Measurements from ENCODE around the gene ETV3.

DNA sequence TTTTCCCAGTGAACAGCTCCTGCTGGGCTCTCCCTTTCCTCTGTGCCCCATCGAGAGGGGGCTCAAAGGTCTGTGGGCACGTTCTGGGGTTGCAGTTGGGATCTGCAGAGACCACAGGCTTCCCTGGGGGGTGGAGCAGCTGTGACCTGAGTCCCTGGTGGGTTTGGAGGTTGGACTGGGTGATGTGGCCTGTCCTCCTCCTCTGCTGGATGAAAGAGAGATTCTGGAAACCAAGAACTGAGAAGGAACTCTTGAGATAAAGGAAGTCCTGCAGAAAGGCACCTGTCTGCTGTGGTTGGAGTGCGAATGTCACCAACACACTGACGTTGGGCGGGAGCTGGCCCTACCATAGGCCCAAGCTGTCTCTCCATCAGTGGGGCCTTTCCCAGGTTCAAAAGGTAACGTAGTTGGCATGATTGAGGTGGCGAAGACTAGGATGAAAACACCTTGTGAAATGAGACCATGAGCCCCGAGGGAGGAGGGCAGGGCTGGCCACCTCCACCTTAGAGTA, 35.8 kb upstream of the ETV3 start:
- no peak for TF ChIP-seq CTCF (conservative IDR thresholded peaks at IDR 0.05; ENCODE audit: low read depth, low read length)
- TF ChIP-seq POLR2A (IDR thresholded peaks at IDR 0.05; ENCODE audit: low read depth, low read length), result no peak
- no peak for TF ChIP-seq SMC3 (IDR thresholded peaks at IDR 0.05; ENCODE audit: low read depth, low read length)
- TF ChIP-seq CHD1 (IDR thresholded peaks at IDR 0.05; ENCODE audit: low read depth, low read length), result no peak
- TF ChIP-seq RAD21 (IDR thresholded peaks at IDR 0.05; ENCODE audit: low read length), result no peak
- no peak for TF ChIP-seq USF2 (IDR thresholded peaks at IDR 0.05; ENCODE audit: low read depth, low read length)
- TF ChIP-seq MAFK (IDR thresholded peaks at IDR 0.05; ENCODE audit: low read depth, low read length), result no peak
- no peak for TF ChIP-seq MXI1 (IDR thresholded peaks at IDR 0.05; ENCODE audit: borderline replicate concordance, low read depth, low read length)
- TF ChIP-seq RCOR1 (IDR thresholded peaks at IDR 0.05; ENCODE audit: insufficient replicate concordance, low read length), result no peak
- TF ChIP-seq CEBPB (IDR thresholded peaks at IDR 0.05; ENCODE audit: low read depth, low read length), result no peak
- TF ChIP-seq BHLHE40 (IDR thresholded peaks at IDR 0.05; ENCODE audit: low read depth, low read length), result no peak
- no peak for TF ChIP-seq RFX5 (IDR thresholded peaks at IDR 0.05; ENCODE audit: low read depth, low read length)
- TF ChIP-seq MAZ (IDR thresholded peaks at IDR 0.05; ENCODE audit: borderline replicate concordance, low read depth, low read length), result no peak
- no peak for TF ChIP-seq NFE2L2 (IDR thresholded peaks at IDR 0.05; ENCODE audit: low read depth, low read length)
